Liver (tissue), 9 donors: ENCODE measurements around the gene DPP9. TPM values are rescaled to one million over a fixed set of nuclear protein-coding genes. Genes with fewer than 3 reads are reported as not detected.

Experiments used
- DNase-seq: peaks from one replicate; pipeline ENCODE4 v3.0.0-alpha.2; 2017; ENCODE audit warnings: low spot score
- H3K27ac ChIP-seq, 2 donors: one replicate each; pipeline ENCODE4 v1.7.0; 2013; ENCODE audit warnings: inconsistent platforms in 2 of 2, low read length in 2 of 2, control low read depth in 1 of 2, low read depth in 1 of 2, mild to moderate bottlenecking in 1 of 2
- H3K27me3 ChIP-seq, 4 donors: one replicate each; pipeline versions ENCODE4 v1.6.1 to v1.7.0; 2013; ENCODE audit warnings: low read length in 3 of 4, inconsistent platforms in 1 of 4, mild to moderate bottlenecking in 1 of 4, moderate library complexity in 1 of 4; ENCODE audit not compliant: control insufficient read depth in 4 of 4, insufficient read depth in 4 of 4
- H3K36me3 ChIP-seq, 4 donors: one replicate each; pipeline versions ENCODE4 v1.6.1 to v1.7.0; 2013; ENCODE audit warnings: low read length in 3 of 4, mild to moderate bottlenecking in 3 of 4, low read depth in 1 of 4, moderate library complexity in 1 of 4; ENCODE audit not compliant: control insufficient read depth in 4 of 4, insufficient read depth in 3 of 4
- H3K4me1 ChIP-seq, 4 donors: one replicate each; pipeline versions ENCODE4 v1.6.1 to v1.7.0; 2013; ENCODE audit warnings: low read length in 3 of 4, mild to moderate bottlenecking in 3 of 4, moderate library complexity in 1 of 4; ENCODE audit not compliant: control insufficient read depth in 4 of 4, insufficient read depth in 4 of 4
- H3K4me3 ChIP-seq, 3 donors: one replicate each; pipeline versions ENCODE4 v1.6.1 to v1.7.0; 2013; ENCODE audit warnings: low read length in 3 of 3, control low read depth in 1 of 3, low read depth in 1 of 3, mild to moderate bottlenecking in 1 of 3
- H3K9ac ChIP-seq, 2 donors: one replicate each; pipeline ENCODE4 v1.7.0; 2013; ENCODE audit warnings: low read length in 2 of 2, mild to moderate bottlenecking in 2 of 2, moderate library complexity in 2 of 2, control low read depth in 1 of 2, low read depth in 1 of 2
- H3K9me3 ChIP-seq, 4 donors: one replicate each; pipeline versions ENCODE4 v1.6.1 to v1.7.0; 2013; ENCODE audit warnings: low read length in 3 of 4; ENCODE audit not compliant: control insufficient read depth in 4 of 4
- CTCF ChIP-seq: fragments of 150-350 bp; IDR thresholded peaks from 2 replicates; pipeline ENCODE4 v1.5.1; 2017; ENCODE audit warnings: improper control_type of control experiment, low read depth, low read length; ENCODE audit not compliant: missing input control
- EGR1 ChIP-seq, 2 donors: IDR thresholded peaks; 2 replicates each; pipeline ENCODE4 v1.6.1; 2016 to 2018; ENCODE audit warnings: antibody characterized with exemption in 2 of 2, low read depth in 2 of 2
- FOXA2 ChIP-seq: IDR thresholded peaks from 2 replicates; pipeline ENCODE4 v1.6.1; 2016; ENCODE audit warnings: antibody characterized with exemption
- GABPA ChIP-seq, 2 donors: IDR thresholded peaks in 1 of 2; conservative IDR thresholded peaks in 1 of 2; 2 replicates each; pipeline ENCODE4 v1.6.1; 2016; ENCODE audit warnings: antibody characterized with exemption in 2 of 2, mild to moderate bottlenecking in 1 of 2, moderate library complexity in 1 of 2
- RAD21 ChIP-seq, 2 donors: IDR thresholded peaks; 2 replicates each; pipeline ENCODE4 v1.6.1; 2016; ENCODE audit warnings: antibody characterized with exemption in 2 of 2, mild to moderate bottlenecking in 2 of 2
- REST ChIP-seq: IDR thresholded peaks from 2 replicates; pipeline ENCODE4 v1.6.1; 2016; ENCODE audit warnings: antibody characterized with exemption, mild to moderate bottlenecking
- RXRA ChIP-seq, 2 donors: IDR thresholded peaks; 2 replicates each; pipeline ENCODE4 v1.6.1; 2017 to 2018; ENCODE audit warnings: antibody characterized with exemption in 2 of 2, mild to moderate bottlenecking in 1 of 2
- TAF1 ChIP-seq: conservative IDR thresholded peaks from 2 replicates; pipeline ENCODE4 v1.6.1; 2016; ENCODE audit warnings: antibody characterized with exemption, mild to moderate bottlenecking
- YY1 ChIP-seq: IDR thresholded peaks from 2 replicates; pipeline ENCODE4 v1.6.1; 2016; ENCODE audit warnings: antibody characterized with exemption, mild to moderate bottlenecking
- ZBTB33 ChIP-seq: IDR thresholded peaks from 2 replicates; pipeline ENCODE4 v1.6.1; 2016; ENCODE audit warnings: antibody characterized with exemption
- WGBS: extraction: QIAGEN DNeasy Blood & Tissue Kit; methylation state at CpG from one replicate; pipeline ENCODE4 v1.1.7; 2013; 5-methylcytosine and 5-hydroxymethylcytosine counted together
- polyA plus RNA-seq, 2 donors: library from polyadenylated mRNA; stranded (reverse) in 1 of 2; unstranded in 1 of 2; fragments of 200-250 nt in 1 of 2; fragments of >200 nt in 1 of 2; fragmentation: Nextera tagmentation in 1 of 2; extraction: Ambion mirVana in 1 of 2; gene quantifications; one replicate each; pipeline versions ENCODE4 v1.2.1 to v1.2.3, GENCODE V29; 2013 to 2015
- total RNA-seq, 2 donors: library from RNA; depleted of rRNA; stranded (reverse); fragments of >200 nt; gene quantifications; one replicate each; pipeline ENCODE4 v1.2.3, GENCODE V29; 2014
- TF ChIP-seq, protein P1 (sequence below): IDR thresholded peaks from 2 replicates; pipeline ENCODE4 v1.6.1; 2016; ENCODE audit warnings: antibody characterized with exemption
- donor health status: healthy.
- donor health status: healthy.
- donor health status: healthy.
- donor health status: healthy.
- donor health status: healthy.

The DPP9 gene
- total and polyA plus RNA-seq, 4 donors: 20.5 to 74.5 (median 40.3) TPM

DNA sequence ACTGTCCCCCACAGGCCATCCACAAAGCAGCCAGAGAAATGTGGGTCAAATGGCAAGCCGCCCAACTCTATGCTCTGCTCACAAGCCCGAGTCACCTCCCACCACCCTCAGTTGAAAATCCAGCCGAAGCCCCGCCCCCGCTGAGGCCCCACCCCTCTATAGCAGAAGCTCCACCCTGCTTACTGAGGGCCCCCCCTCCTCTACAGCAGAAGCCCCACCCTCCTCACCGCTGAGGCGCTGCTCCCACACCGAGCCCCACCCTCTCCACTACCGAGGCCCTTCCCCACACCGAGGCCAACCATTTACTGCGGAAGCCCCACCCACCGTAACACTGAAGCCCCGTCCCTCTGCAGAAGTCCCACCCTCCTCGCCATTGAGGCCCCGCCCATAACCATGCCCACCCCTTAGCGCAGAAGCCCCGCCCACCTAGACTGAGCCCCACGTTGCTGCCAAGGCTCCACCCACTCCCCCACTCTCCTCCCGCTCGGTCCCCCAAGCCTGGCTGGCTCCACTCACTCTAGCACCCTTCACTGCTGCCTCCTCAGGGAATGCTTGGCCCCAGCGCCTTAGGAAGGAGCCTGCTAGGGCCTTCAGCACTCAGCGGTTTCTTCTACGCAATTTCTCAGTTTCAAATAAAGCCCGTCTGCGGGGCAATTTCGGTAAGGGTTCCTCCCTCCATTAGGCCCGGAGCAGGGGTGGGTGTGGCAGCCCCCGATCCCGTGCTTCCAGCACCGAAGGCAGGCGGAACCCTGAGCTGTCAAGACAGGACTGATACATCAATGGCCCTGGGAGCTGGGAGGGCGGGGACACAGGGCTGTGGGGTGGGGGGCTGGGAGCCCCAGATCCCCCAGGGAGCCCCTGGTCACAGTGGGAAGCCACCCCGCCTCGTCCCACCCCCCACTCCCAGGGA is 44.5 kb downstream of the DPP9 start:
- Histone ChIP-seq H3K4me3 (no peak overlapping the region), H3K4me1 (no peaks in the 10 kb centered on the region), H3K36me3 (peaks cover 11 to 65% (median 30%) of the 10 kb centered on the region in 4 donors), H3K27ac (no peak overlapping the region), H3K9me3 (no peaks in the 10 kb centered on the region), H3K27me3 (no peaks in the 10 kb centered on the region), H3K9ac (no peak overlapping the region)
- TF ChIP-seq GABPA (IDR thresholded peaks at IDR 0.05 in 1 of 2, conservative IDR thresholded peaks at IDR 0.05 in 1 of 2): no peak
- no peak for TF ChIP-seq RAD21 (IDR thresholded peaks at IDR 0.05)
- TF ChIP-seq TAF1: no peak
- WGBS: 83% methylated on average over 34 of the region's 34 CpGs
- peak; percentile 56 for DNase-seq

GRCh38 chr19:4676955-4677731 is 46.5 kb downstream of the DPP9 start:
- H3K36me3 ChIP-seq: peaks cover 6 to 46% (median 20%) of the 10 kb centered on the region in 4 donors
- H3K27ac ChIP-seq: peak overlapping the region in 1 of 2 donors; percentile 8
- no peaks in the 10 kb centered on the region for H3K27me3 ChIP-seq
- no peak overlapping the region for H3K9ac ChIP-seq
- H3K9me3 ChIP-seq: no peaks in the 10 kb centered on the region
- peak; percentile 52 for DNase-seq
- WGBS: 70% methylated on average over 17 of the region's 17 CpGs
- H3K4me3 ChIP-seq: no peak overlapping the region
- TF ChIP-seq RXRA (IDR thresholded peaks at IDR 0.05): no peak
- peak in 1 of 2 donors; percentile 68 for TF ChIP-seq RAD21 (IDR thresholded peaks at IDR 0.05)
- peak; percentile 37 for TF ChIP-seq CTCF
- no peaks in the 10 kb centered on the region for H3K4me1 ChIP-seq

DNA sequence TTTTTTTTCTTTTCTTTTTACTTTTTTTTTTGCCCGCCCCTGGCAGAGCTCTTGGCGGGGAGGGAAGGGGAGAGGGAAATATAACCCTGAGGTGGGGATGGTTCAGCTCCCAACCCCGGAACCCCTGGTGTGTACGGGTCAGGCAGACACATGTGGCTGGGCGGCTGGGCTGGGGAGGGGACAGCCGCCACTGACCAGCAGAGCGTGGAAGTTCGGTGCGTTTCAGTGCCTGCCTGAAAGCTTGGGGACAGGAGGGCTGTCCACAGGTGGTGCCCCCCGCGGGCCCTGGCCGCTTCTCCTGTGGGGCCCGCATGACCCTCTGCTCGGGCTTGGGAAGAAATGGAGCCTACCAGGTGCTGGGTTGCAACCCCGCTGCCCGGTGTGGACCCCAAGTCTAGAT is 48.3 kb downstream of the DPP9 start:
- DNase-seq: no peak
- no peaks in the 10 kb centered on the region for H3K9me3 ChIP-seq
- peaks cover 3 to 35% (median 14%) of the 10 kb centered on the region in 4 donors for H3K36me3 ChIP-seq
- H3K9ac ChIP-seq: no peak overlapping the region
- H3K27me3 ChIP-seq: no peaks in the 10 kb centered on the region
- peaks cover 2 to 9% (median 5%) of the 10 kb centered on the region in 4 donors for H3K4me1 ChIP-seq
- TF ChIP-seq RAD21 (IDR thresholded peaks at IDR 0.05) (no peak), ZBTB33 (no peak), TAF1 (no peak), EGR1 (IDR thresholded peaks at IDR 0.05; ENCODE audit: low read depth in 2 of 2) (no peak), REST (no peak), YY1 (no peak), FOXA2 (no peak), CTCF (no peak)
- TF ChIP-seq, protein P1, sequence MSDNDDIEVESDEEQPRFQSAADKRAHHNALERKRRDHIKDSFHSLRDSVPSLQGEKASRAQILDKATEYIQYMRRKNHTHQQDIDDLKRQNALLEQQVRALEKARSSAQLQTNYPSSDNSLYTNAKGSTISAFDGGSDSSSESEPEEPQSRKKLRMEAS: no peak
- WGBS: 97% methylated on average over 16 of the region's 16 CpGs
- no peak overlapping the region for H3K27ac ChIP-seq
- no peak overlapping the region for H3K4me3 ChIP-seq
